Stimulated activated CD8-positive, alpha-beta memory T cell treated with anti-CD3 and anti-CD28 coated beads, Interleukin-15, amount 100 ng/mL, for 4 hours (primary cell): ENCODE results near the gene PCDHB11.
"Not testable (repeated sequence)": the region's sequence is repeated elsewhere in the genome, so short reads cannot be mapped to it uniquely, and the experiment has no call there.

Experiments used
- DNase-seq, 2 donors: peaks; one replicate each; pipeline ENCODE4 v3.0.0-alpha.2; 2020; ENCODE audit warnings: low read depth in 2 of 2

The PCDHB11 gene

GRCh38 chr5:141236516-141237313, 37.3 kb downstream of the PCDHB11 start:
- no peak for DNase-seq

- no peak for DNase-seq
Measured at GRCh38 chr5:141241496-141241895, 42.1 kb downstream of the PCDHB11 start.

GRCh38 chr5:141245250-141245717, 45.9 kb downstream of the PCDHB11 start, which contains the start of gene PCDHB15:
Gene PCDHB15 (plus strand): TSS chr5:141245395. CDS start chr5:141245579, 184 bp downstream.
- no peak for DNase-seq

GRCh38 chr5:141246971-141247370, 47.5 kb downstream of the PCDHB11 start:
- not testable (repeated sequence) for DNase-seq

- DNase-seq, result not testable (repeated sequence)
Measured at GRCh38 chr5:141247434-141247833, 48.0 kb downstream of the PCDHB11 start.

GRCh38 chr5:141250576-141250975, 51.1 kb downstream of the PCDHB11 start:
- DNase-seq, result no peak
